ENCODE data around the gene CATSPERZ. TPM values are rescaled to one million over a fixed set of nuclear protein-coding genes. Genes with fewer than 3 reads are reported as not detected.
A peak's percentile ranks its signal among the peaks of the same experiment; 100 is the strongest.

Gene CATSPERZ
- total RNA-seq, 4 donors from 2014 or later, result 20.9 TPM; not detected in 3

- in situ Hi-C loops (cut with MboI; ENCODE audit: low pct_ligation_motif_present in 1 of 4, low pct_unique_long_range_greater_than_20kb in 1 of 4, low sequenced_read_pairs in 3 of 4), result loop anchor here in 2 of 4 donors (5.0 to 10.0 kb wide), 2 partner anchors 92 to 95 kb away; partner anchors contain the start of gene FERMT3 (in 1 of the 2)
- Histone ChIP-seq H3K27me3 (peaks cover 94% of the 10 kb centered on the region), H3K4me1 (peaks cover 18 to 29% (median 26%) of the 10 kb centered on the region in 4 donors), H3K27ac (no peak overlapping the region), H3K36me3 (no peaks in the 10 kb centered on the region), H3K9me3 (no peaks in the 10 kb centered on the region), H3K4me3 (no peak overlapping the region)
- DNase-seq, result no peak
- 10 to 17% methylated on average over 2 to 26 of the region's 34 CpGs for WGBS, 2 donors (ENCODE audit: low coverage in 1 of 2)
- TF ChIP-seq POLR2AphosphoS5 (IDR thresholded peaks at IDR 0.05), result no peak
- no peak for TF ChIP-seq EP300 (IDR thresholded peaks at IDR 0.05; ENCODE audit: low read depth)
- no peak for TF ChIP-seq POLR2A (IDR thresholded peaks at IDR 0.05)
- TF ChIP-seq CTCF (IDR thresholded peaks at IDR 0.05), result no peak
- intact Hi-C loops (cut with DNase I; ENCODE audit: low total_unique reads), result no loop called here
Measured at GRCh38 chr11:64296830-64297698, 3.1 kb upstream of the CATSPERZ start.

- Histone ChIP-seq H3K4me1 (peaks cover 18 to 22% (median 20%) of the 10 kb centered on the region in 4 donors), H3K27ac (no peak overlapping the region), H3K9me3 (no peaks in the 10 kb centered on the region), H3K4me3 (no peak overlapping the region), H3K27me3 (peaks cover 87% of the 10 kb centered on the region), H3K36me3 (no peaks in the 10 kb centered on the region)
- in situ Hi-C loops (cut with MboI; ENCODE audit: low pct_ligation_motif_present in 1 of 4, low pct_unique_long_range_greater_than_20kb in 1 of 4, low sequenced_read_pairs in 3 of 4) (loop anchor here in 2 of 4 donors (5.0 to 10.0 kb wide), 2 partner anchors 93 to 96 kb away; partner anchors contain the start of gene FERMT3 (in 1 of the 2)), intact Hi-C loops (cut with DNase I; ENCODE audit: low total_unique reads) (no loop called here)
- no peak for TF ChIP-seq EP300 (IDR thresholded peaks at IDR 0.05; ENCODE audit: low read depth)
- TF ChIP-seq POLR2A (IDR thresholded peaks at IDR 0.05), result no peak
- TF ChIP-seq POLR2AphosphoS5 (IDR thresholded peaks at IDR 0.05), result no peak
- TF ChIP-seq CTCF (IDR thresholded peaks at IDR 0.05), result no peak
- WGBS, 2 donors (ENCODE audit: low coverage in 1 of 2), result 23 to 47% methylated on average over 4 to 15 of the region's 18 CpGs
- peak; percentile 38 for DNase-seq
Measured at GRCh38 chr11:64297699-64298358, 2.3 kb upstream of the CATSPERZ start.

- peak; percentile 57 for DNase-seq
- H3K4me3 ChIP-seq, result peak overlapping the region in 3 of 4 donors; percentile 21 to 50 (median 37)
- H3K27me3 ChIP-seq, result peaks cover 73% of the 10 kb centered on the region
- no peak overlapping the region for H3K27ac ChIP-seq
- peaks cover 18 to 28% (median 27%) of the 10 kb centered on the region in 4 donors for H3K4me1 ChIP-seq
- in situ Hi-C loops (cut with MboI; ENCODE audit: low pct_ligation_motif_present in 1 of 4, low pct_unique_long_range_greater_than_20kb in 1 of 4, low sequenced_read_pairs in 3 of 4) (loop anchor here in 2 of 4 donors (5.0 to 10.0 kb wide), 2 partner anchors 94 to 97 kb away; partner anchors contain the start of gene FERMT3 (in 1 of the 2)), intact Hi-C loops (cut with DNase I; ENCODE audit: low total_unique reads) (no loop called here)
- H3K36me3 ChIP-seq, result no peaks in the 10 kb centered on the region
- WGBS, 2 donors (ENCODE audit: low coverage in 1 of 2), result 5% methylated on average over 36 of the region's 60 CpGs; no CpG with 5 or more reads in 1 of the 2 donors
- TF ChIP-seq POLR2AphosphoS5 (IDR thresholded peaks at IDR 0.05) (no peak), EP300 (IDR thresholded peaks at IDR 0.05; ENCODE audit: low read depth) (no peak), CTCF (IDR thresholded peaks at IDR 0.05) (peak in 1 of 5 experiments; percentile 11), POLR2A (IDR thresholded peaks at IDR 0.05) (no peak)
- H3K9me3 ChIP-seq, result no peaks in the 10 kb centered on the region
Measured at GRCh38 chr11:64298966-64299846, 952 bp upstream of the CATSPERZ start.

All from transverse colon (tissue), 4 donors.